Left lung (tissue), 10 donors: Measurements from ENCODE around the gene RAC2. TPM values are rescaled to one million over a fixed set of nuclear protein-coding genes. Genes with fewer than 3 reads are reported as not detected.
A peak's percentile ranks its signal among the peaks of the same experiment; 100 is the strongest.
"Not testable (repeated sequence)": the region's sequence is repeated elsewhere in the genome, so short reads cannot be mapped to it uniquely, and the experiment has no call there.

Source experiments
- ATAC-seq: fragments of 200-7000 bp; cut with Tn5 transposase; one replicate; pipeline ENCODE4 v1.9.1; 2020; ENCODE audit warnings: moderate library complexity
- DNase-seq, 4 donors: peaks; one replicate each; pipeline ENCODE4 v3.0.0-alpha.2; 2013 to 2020
- H3K27ac ChIP-seq, 2 donors: fragments of 200-600 bp; sonication (generic) in 1 of 2; one replicate each; pipeline versions ENCODE4 v1.5.0 to v1.8.0; 2020 to 2021
- H3K27me3 ChIP-seq, 2 donors: fragments of 200-600 bp; sonication (generic) in 1 of 2; one replicate each; pipeline versions ENCODE4 v1.5.0 to v1.8.0; 2020 to 2021
- H3K36me3 ChIP-seq, 2 donors: fragments of 200-600 bp; sonication (generic) in 1 of 2; one replicate each; pipeline versions ENCODE4 v1.5.0 to v1.8.0; 2020 to 2021
- H3K4me1 ChIP-seq, 2 donors: fragments of 200-600 bp; one replicate each; pipeline ENCODE4 v1.8.0; 2021
- H3K4me3 ChIP-seq, 2 donors: fragments of 200-600 bp; sonication (generic) in 1 of 2; one replicate each; pipeline versions ENCODE4 v1.5.0 to v1.8.0; 2020 to 2021; ENCODE audit warnings: mild to moderate bottlenecking in 1 of 2
- H3K9me3 ChIP-seq, 2 donors: fragments of 200-600 bp; sonication (generic) in 1 of 2; one replicate each; pipeline versions ENCODE4 v1.5.0 to v1.8.0; 2020 to 2021
- CTCF ChIP-seq, 2 donors: fragments of 200-600 bp; sonication (generic) in 1 of 2; IDR thresholded peaks; one replicate each; pipeline versions ENCODE4 v1.5.0 to v1.8.0; 2021; ENCODE audit warnings: antibody characterized with exemption in 2 of 2
- intact Hi-C, 2 donors: fragments of 100-400 bp; cut with DNase I; formaldehyde crosslinking; loops; one replicate each; pipeline versions ENCODE4 v1.11.2 to v1.14.2; 2022
- polyA plus RNA-seq, 6 donors: library from polyadenylated mRNA; unstranded; fragments of 120-200 nt; gene quantifications; one replicate each; pipeline ENCODE4 v1.2.1, GENCODE V29; 2013; ENCODE audit not compliant: insufficient read length in 6 of 6
- total RNA-seq, 2 donors: library from RNA; stranded (reverse); fragmentation: NEBNext Ultra II Directional; extraction: Animal tissue kit (Norgen Biotek cat#: 25700); gene quantifications; one replicate each; pipeline ENCODE4 v1.2.1, GENCODE V29; 2021
- donor health status: DM: no; HTN: yes; CAD: no.
- donor health status: DM: no; HTN: no; CAD: no.

Gene RAC2
- total and polyA plus RNA-seq, 8 donors: 6.7 to 77.2 (median 10.1) TPM

DNA sequence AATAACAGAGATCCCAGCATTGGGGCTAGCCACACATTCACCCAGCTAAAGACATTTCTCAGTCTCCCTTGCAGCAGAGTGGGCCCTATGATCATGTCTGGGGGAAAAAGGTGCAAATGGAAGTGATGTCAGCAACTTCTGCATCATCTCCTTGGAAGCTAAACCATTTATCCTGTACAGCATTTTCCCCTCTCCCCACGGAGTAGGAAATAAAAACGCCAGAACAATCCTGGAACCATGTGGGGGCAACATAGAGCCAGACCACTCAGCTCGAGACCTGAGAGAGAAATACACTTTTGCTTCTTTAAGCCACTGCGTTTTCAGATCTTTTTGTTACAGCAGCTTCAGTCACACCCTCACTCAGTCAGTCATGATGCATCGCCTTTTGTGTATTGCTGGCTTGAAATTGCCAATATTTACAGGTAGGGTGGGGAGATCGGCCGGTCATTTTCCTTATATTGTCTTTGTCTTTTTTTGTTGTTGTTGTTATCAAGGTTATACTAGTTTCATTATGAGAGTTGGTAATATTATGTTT, 9.1 kb upstream of the RAC2 start:
- intact Hi-C loops: no loop called here
- Histone ChIP-seq H3K9me3 (no peaks in the 10 kb centered on the region), H3K36me3 (no peaks in the 10 kb centered on the region), H3K4me1 (no peaks in the 10 kb centered on the region), H3K27ac (no peak overlapping the region), H3K27me3 (peaks cover 6 to 47% of the 10 kb centered on the region in 2 donors), H3K4me3 (no peak overlapping the region)
- ATAC-seq (no peak), DNase-seq (no peak)
- no peak for TF ChIP-seq CTCF (IDR thresholded peaks at IDR 0.05)

DNA sequence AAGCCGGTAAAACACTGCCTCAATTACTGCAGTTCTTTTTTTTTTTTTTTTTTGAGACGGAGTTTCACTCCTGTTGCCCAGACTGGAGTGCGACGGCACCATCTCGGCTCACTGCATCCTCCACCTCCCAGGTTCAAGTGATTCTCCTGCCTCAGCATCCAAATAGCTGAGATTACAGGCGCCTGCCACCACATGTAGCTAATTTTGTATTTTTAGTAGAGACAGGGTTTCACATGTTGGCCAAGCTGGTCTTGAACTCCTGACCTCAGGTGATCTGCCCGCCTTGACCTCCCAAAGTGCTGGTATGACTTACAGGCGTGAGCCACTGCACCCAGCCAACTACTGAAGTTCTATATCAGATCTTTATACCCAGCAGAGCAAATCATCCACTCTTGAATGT, 7.8 kb upstream of the RAC2 start:
- H3K4me3 ChIP-seq, ATAC-seq, H3K4me1 ChIP-seq, H3K9me3 ChIP-seq, H3K36me3 ChIP-seq, H3K27ac ChIP-seq, DNase-seq, intact Hi-C loops: not testable (repeated sequence)
- peaks cover 4 to 34% of the 10 kb centered on the region in 2 donors for H3K27me3 ChIP-seq

- no peaks in the 10 kb centered on the region for H3K36me3 ChIP-seq
- intact Hi-C loops: no loop called here
- DNase-seq (peak in 1 of 4 donors; percentile 17), ATAC-seq (no peak)
- no peak overlapping the region for H3K27ac ChIP-seq
- no peaks in the 10 kb centered on the region for H3K9me3 ChIP-seq
- peaks cover 0 to 10% of the 10 kb centered on the region in 2 donors for H3K4me1 ChIP-seq
- no peak for TF ChIP-seq CTCF (IDR thresholded peaks at IDR 0.05)
- no peak overlapping the region for H3K4me3 ChIP-seq
- peaks cover 0 to 23% of the 10 kb centered on the region in 2 donors for H3K27me3 ChIP-seq
Observed at GRCh38 chr22:37249986-37250385, 5.9 kb upstream of the RAC2 start.

GRCh38 chr22:37248251-37248650, 4.2 kb upstream of the RAC2 start:
- no peaks in the 10 kb centered on the region for H3K9me3 ChIP-seq
- H3K4me3 ChIP-seq: no peak overlapping the region
- no peak overlapping the region for H3K27ac ChIP-seq
- intact Hi-C loops: no loop called here
- no peak for TF ChIP-seq CTCF (IDR thresholded peaks at IDR 0.05)
- peaks cover 0 to 26% of the 10 kb centered on the region in 2 donors for H3K4me1 ChIP-seq
- DNase-seq (peak in 1 of 4 donors; percentile 19), ATAC-seq (no peak)
- peaks cover 0 to 25% of the 10 kb centered on the region in 2 donors for H3K27me3 ChIP-seq
- H3K36me3 ChIP-seq: no peaks in the 10 kb centered on the region

DNA sequence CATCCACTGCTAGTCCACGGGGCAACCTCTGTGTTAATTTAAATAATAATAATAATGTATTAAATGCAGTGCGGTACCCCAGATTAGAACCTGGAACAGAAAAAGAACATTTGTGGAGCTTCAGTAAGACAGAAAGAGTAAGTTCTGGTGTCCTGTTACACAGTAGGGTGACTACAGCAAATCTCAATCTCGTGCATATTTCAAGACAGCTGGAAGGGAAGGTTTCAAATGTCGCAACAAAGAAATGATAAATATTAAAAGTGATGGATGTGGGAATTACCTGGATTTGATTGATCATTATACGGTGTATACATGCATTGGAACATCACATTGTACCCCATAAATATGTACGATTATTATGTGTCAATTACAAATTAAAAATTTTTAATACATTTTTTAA, 1.7 kb upstream of the RAC2 start:
- intact Hi-C loops: no loop called here
- H3K27ac ChIP-seq: peak overlapping the region in 1 of 2 donors; percentile 95

More for the DNA sequence above, 1.7 kb upstream of the RAC2 start:
- ATAC-seq (no peak), DNase-seq (no peak)
- peaks cover 0 to 51% of the 10 kb centered on the region in 2 donors for H3K4me1 ChIP-seq
- no peaks in the 10 kb centered on the region for H3K9me3 ChIP-seq
- peaks cover 0 to 50% of the 10 kb centered on the region in 2 donors for H3K27me3 ChIP-seq
- H3K4me3 ChIP-seq: no peak overlapping the region
- TF ChIP-seq CTCF (IDR thresholded peaks at IDR 0.05): no peak
- peaks cover 0 to 3% of the 10 kb centered on the region in 2 donors for H3K36me3 ChIP-seq
